ENCODE data around the gene CGB2. TPM values are rescaled to one million over a fixed set of nuclear protein-coding genes. Genes with fewer than 3 reads are reported as not detected.

Gene CGB2
- not detected for total RNA-seq

GRCh38 chr19:49031642-49032301 lies at the start of gene CGB2:
TSS of gene CGB2 (plus strand) at chr19:49031890. CDS start at chr19:49032096, 206 bp downstream.

GRCh38 chr19:48993175-48994034 lies 38.3 kb upstream of the CGB2 start, which contains the start of the genes GYS1 and RUVBL2:
TSS of gene GYS1 (minus strand) at chr19:48993309. CDS start at chr19:48993112, 197 bp downstream.
TSS of gene RUVBL2 (plus strand) at chr19:48993887. CDS start at chr19:48993912, 25 bp downstream.

GRCh38 chr19:49017041-49017665 lies 14.5 kb upstream of the CGB2 start, which contains the start of gene LHB:
TSS of gene LHB (minus strand) at chr19:49017091. CDS start at chr19:49017081, 10 bp downstream.

DNA sequence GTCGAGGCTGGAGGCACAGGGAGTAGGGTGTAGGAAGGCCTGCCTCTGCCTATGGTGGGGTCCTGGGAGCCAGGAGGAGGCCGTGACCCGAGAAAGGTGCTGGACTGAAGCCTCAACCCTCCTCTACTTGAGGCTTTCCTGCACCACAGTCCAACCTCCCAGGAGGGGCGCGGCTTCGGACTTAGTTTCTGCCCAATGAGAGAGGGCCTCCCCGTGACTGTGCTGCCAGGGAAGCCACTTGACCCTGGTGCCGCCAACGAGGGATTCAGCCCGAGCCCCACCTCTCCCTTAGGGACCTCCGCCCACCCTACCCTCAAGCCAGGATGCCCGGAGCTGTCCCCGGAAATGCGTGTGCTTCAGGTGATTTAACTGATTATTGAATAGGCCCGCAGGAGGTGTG lies 7.5 kb upstream of the CGB2 start, which contains the start of gene CGB3:
Gene CGB3 (minus strand): TSS at position 101 of the 400 bp plus-strand sequence. CDS start 362 bp downstream, outside the sequence.

DNA sequence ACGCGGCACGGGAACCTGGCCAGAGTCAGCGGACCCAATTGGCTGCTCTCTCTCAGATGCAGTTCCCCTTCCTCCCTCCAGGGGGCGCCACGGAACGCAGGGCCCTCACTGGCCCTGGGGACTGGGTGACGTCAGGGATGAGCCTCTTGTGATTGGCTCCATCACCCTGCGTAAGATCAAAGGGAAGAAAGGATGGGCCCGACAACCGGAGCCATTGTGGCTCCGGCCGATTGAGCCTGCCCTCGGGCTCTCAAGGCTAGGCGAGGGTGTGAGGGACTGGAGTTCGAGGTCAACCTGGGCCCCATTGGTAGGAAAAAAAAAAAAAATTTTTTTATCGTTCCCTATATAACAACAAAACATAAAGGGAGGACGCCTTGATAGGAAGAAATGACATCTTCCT lies 5.1 kb downstream of the CGB2 start, which contains the start of gene CGB1:
Gene CGB1 (minus strand): TSS at position 81 of the 400 bp plus-strand sequence. CDS start 184 bp downstream, outside the sequence.

DNA sequence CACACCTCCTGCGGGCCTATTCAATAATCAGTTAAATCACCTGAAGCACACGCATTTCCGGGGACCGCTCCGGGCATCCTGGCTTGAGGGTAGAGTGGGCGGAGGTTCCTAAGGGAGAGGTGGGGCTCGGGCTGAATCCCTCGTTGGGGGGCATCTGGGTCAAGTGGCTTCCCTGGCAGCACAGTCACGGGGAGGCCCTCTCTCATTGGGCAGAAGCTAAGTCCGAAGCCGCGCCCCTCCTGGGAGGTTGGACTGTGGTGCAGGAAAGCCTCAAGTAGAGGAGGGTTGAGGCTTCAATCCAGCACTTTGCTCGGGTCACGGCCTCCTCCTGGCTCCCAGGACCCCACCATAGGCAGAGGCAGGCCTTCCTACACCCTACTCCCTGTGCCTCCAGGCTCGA lies 11.9 kb downstream of the CGB2 start, which contains the start of gene CGB5:
Gene CGB5 (plus strand): TSS at position 301 of the 400 bp plus-strand sequence. CDS start 362 bp downstream, outside the sequence.

GRCh38 chr19:49049011-49049410 lies 17.3 kb downstream of the CGB2 start, which contains the start of gene CGB8:
TSS of gene CGB8 (minus strand) at chr19:49049111. CDS start at chr19:49048739, 372 bp downstream.

GRCh38 chr19:49057636-49058234 lies 26.0 kb downstream of the CGB2 start, which contains the start of gene CGB7:
TSS of gene CGB7 (minus strand) at chr19:49057749. CDS start at chr19:49055375, 2,374 bp downstream.

DNA sequence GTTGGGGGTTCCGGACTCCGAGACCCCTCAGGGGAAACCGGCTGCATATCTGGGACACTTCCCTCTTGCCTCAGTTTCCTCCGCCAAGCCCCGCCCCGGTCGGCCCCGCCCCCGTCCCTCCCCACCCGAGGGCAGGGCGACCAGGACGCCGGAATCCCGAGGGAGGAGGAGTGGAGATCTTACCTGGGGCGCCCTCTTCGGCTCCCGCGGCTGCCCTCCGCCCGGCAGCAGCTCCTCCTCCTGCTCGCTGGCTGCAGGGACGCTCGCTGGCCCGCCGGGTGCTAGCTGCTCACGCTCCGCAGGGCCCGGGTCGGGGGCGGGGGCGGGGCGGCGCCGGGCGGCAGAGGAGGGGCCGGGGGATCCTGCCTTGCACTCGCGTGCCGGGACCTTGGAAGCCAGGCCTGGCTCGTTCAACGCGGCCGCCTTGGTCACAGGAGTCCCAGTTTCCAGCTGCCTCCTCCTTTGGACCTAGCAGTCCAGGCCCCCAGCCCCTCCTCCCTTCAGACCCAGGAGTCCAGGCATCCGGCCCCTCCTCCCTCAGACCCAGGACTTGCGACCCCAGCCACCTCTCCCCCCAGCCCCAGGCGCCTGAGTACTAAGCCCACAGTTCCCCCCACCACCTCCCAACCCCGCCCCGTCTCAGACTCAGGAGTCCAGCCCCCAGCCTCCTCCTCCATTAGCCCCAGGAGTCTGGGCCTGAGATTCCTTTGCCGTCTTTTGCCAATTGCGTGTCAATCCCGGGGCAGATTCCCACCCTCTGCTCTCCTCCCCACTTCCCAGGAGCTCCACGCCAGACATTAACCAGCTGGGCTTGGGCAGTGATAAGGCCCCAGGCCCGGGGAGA lies 33.3 kb downstream of the CGB2 start, which contains the start of gene NTF4:
Gene NTF4 (minus strand): TSS at position 51 of the 844 bp plus-strand sequence. CDS start 2,821 bp downstream, outside the sequence.

Other genes with a start within 250 kb of the CGB2 start
- 27.3 TPM for gene BCAT2, start 220.9 kb upstream of the CGB2 start, total RNA-seq
- 13.8 TPM for gene HSD17B14, start 195.4 kb upstream of the CGB2 start, total RNA-seq
- 10.8 TPM for gene PLEKHA4, start 163.3 kb upstream of the CGB2 start, total RNA-seq
- 42.4 TPM for gene PPP1R15A, start 159.5 kb upstream of the CGB2 start, total RNA-seq
- 0.22 TPM for gene TULP2, start 133.1 kb upstream of the CGB2 start, total RNA-seq
- gene NUCB1, start 131.6 kb upstream of the CGB2 start, total RNA-seq: 153 TPM
- gene DHDH, start 98.2 kb upstream of the CGB2 start, total RNA-seq: not detected
- gene BAX, start 77.0 kb upstream of the CGB2 start, total RNA-seq: 24.8 TPM
- 1,146 TPM for gene FTL, start 66.6 kb upstream of the CGB2 start, total RNA-seq
- 47.8 TPM for gene GYS1, start 38.6 kb upstream of the CGB2 start, total RNA-seq
- gene RUVBL2, start 38.0 kb upstream of the CGB2 start, total RNA-seq: 93.5 TPM
- not detected for gene LHB, start 14.8 kb upstream of the CGB2 start, total RNA-seq
- not detected for gene CGB3, start 7.6 kb upstream of the CGB2 start, total RNA-seq
- not detected for gene CGB1, start 5.0 kb downstream of the CGB2 start, total RNA-seq
- not detected for gene CGB5, start 12.0 kb downstream of the CGB2 start, total RNA-seq
- not detected for gene CGB8, start 17.2 kb downstream of the CGB2 start, total RNA-seq
- gene CGB7, start 25.9 kb downstream of the CGB2 start, total RNA-seq: not detected
- gene NTF4, start 32.9 kb downstream of the CGB2 start, total RNA-seq: 0.93 TPM
- 0.22 TPM for gene KCNA7, start 40.8 kb downstream of the CGB2 start, total RNA-seq
- 301 TPM for gene SNRNP70, start 53.6 kb downstream of the CGB2 start, total RNA-seq
- 12.2 TPM for gene LIN7B, start 82.5 kb downstream of the CGB2 start, total RNA-seq
- gene C19orf73, start 87.3 kb downstream of the CGB2 start, total RNA-seq: 2.0 TPM
- gene PPFIA3, start 87.7 kb downstream of the CGB2 start, total RNA-seq: 27.9 TPM
- gene HRC, start 123.5 kb downstream of the CGB2 start, total RNA-seq: 18.6 TPM
- 16.3 TPM for gene TRPM4, start 125.9 kb downstream of the CGB2 start, total RNA-seq

Data from camera-type eye (tissue), 1 donor.